ENCODE measurements around the gene MYZAP.
A peak's percentile ranks its signal among the peaks of the same experiment; 100 is the strongest.

Gene MYZAP

GRCh38 chr15:57694279-57694678 lies 102.6 kb downstream of the MYZAP start:
- Histone ChIP-seq H3F3A (ENCODE audit: low read depth) (no peaks in the 10 kb centered on the region), H3K79me2 (ENCODE audit: insufficient read depth, low read length) (no peaks in the 10 kb centered on the region), H2AFZ (ENCODE audit: low read length) (0 out of 2 replicates have a peak overlapping the region, but pooled peaks have one; percentile 20), H3K27me3 (ENCODE audit: insufficient read depth, low read length, poor library complexity, severe bottlenecking) (peaks cover 47% of the 10 kb centered on the region), H3K9ac (ENCODE audit: low read depth, low read length, poor library complexity, severe bottlenecking) (no peak overlapping the region), H3K4me2 (ENCODE audit: low read depth, low read length, poor library complexity, severe bottlenecking) (peak overlapping the region; percentile 23), H3K4me1 (ENCODE audit: insufficient read depth, low read length, poor library complexity, severe bottlenecking) (peaks cover 12% of the 10 kb centered on the region), H3K36me3 (ENCODE audit: insufficient read depth, low read length) (no peaks in the 10 kb centered on the region), H3K9me3 (ENCODE audit: insufficient read depth, low read depth, low read length) (no peaks in the 10 kb centered on the region), H4K20me1 (ENCODE audit: insufficient read depth, low read length, poor library complexity, severe bottlenecking) (no peaks in the 10 kb centered on the region), H3K9me2 (replicated peaks; ENCODE audit: low read depth, low read length) (no peaks in the 10 kb centered on the region), H3K4me3 (ENCODE audit: low read length, poor library complexity, severe bottlenecking) (no peak overlapping the region)
- TF ChIP-seq CTCF (conservative IDR thresholded peaks at IDR 0.05; ENCODE audit: low read length) (no peak), EZH2phosphoT487 (IDR thresholded peaks at IDR 0.05; ENCODE audit: borderline replicate concordance) (no peak)

- TF ChIP-seq CTCF (conservative IDR thresholded peaks at IDR 0.05; ENCODE audit: low read length) (no peak), EZH2phosphoT487 (IDR thresholded peaks at IDR 0.05; ENCODE audit: borderline replicate concordance) (no peak)
- Histone ChIP-seq H3K27me3 (ENCODE audit: insufficient read depth, low read length, poor library complexity, severe bottlenecking) (peaks cover 65% of the 10 kb centered on the region), H3K4me3 (ENCODE audit: low read length, poor library complexity, severe bottlenecking) (no peak overlapping the region), H3K9me2 (replicated peaks; ENCODE audit: low read depth, low read length) (no peaks in the 10 kb centered on the region), H4K20me1 (ENCODE audit: insufficient read depth, low read length, poor library complexity, severe bottlenecking) (no peaks in the 10 kb centered on the region), H3K4me2 (ENCODE audit: low read depth, low read length, poor library complexity, severe bottlenecking) (no peak overlapping the region), H3K4me1 (ENCODE audit: insufficient read depth, low read length, poor library complexity, severe bottlenecking) (peaks cover 12% of the 10 kb centered on the region), H2AFZ (ENCODE audit: low read length) (no peak overlapping the region), H3K9ac (ENCODE audit: low read depth, low read length, poor library complexity, severe bottlenecking) (no peak overlapping the region), H3K9me3 (ENCODE audit: insufficient read depth, low read depth, low read length) (no peaks in the 10 kb centered on the region), H3K36me3 (ENCODE audit: insufficient read depth, low read length) (no peaks in the 10 kb centered on the region), H3K79me2 (ENCODE audit: insufficient read depth, low read length) (no peaks in the 10 kb centered on the region), H3F3A (ENCODE audit: low read depth) (no peaks in the 10 kb centered on the region)
Measured at GRCh38 chr15:57696146-57696545, 104.4 kb downstream of the MYZAP start.

- H3K36me3 ChIP-seq (ENCODE audit: insufficient read depth, low read length): no peaks in the 10 kb centered on the region
- H3K27me3 ChIP-seq (ENCODE audit: insufficient read depth, low read length, poor library complexity, severe bottlenecking): peaks cover 80% of the 10 kb centered on the region
- no peaks in the 10 kb centered on the region for H3K79me2 ChIP-seq (ENCODE audit: insufficient read depth, low read length)
- TF ChIP-seq EZH2phosphoT487 (IDR thresholded peaks at IDR 0.05; ENCODE audit: borderline replicate concordance) (no peak), CTCF (conservative IDR thresholded peaks at IDR 0.05; ENCODE audit: low read length) (no peak)
- H3K9me3 ChIP-seq (ENCODE audit: insufficient read depth, low read depth, low read length): no peaks in the 10 kb centered on the region
- no peak overlapping the region for H3K4me2 ChIP-seq (ENCODE audit: low read depth, low read length, poor library complexity, severe bottlenecking)
- no peaks in the 10 kb centered on the region for H4K20me1 ChIP-seq (ENCODE audit: insufficient read depth, low read length, poor library complexity, severe bottlenecking)
- peaks cover 12% of the 10 kb centered on the region for H3K4me1 ChIP-seq (ENCODE audit: insufficient read depth, low read length, poor library complexity, severe bottlenecking)
- no peak overlapping the region for H3K9ac ChIP-seq (ENCODE audit: low read depth, low read length, poor library complexity, severe bottlenecking)
- H2AFZ ChIP-seq (ENCODE audit: low read length): no peak overlapping the region
- no peaks in the 10 kb centered on the region for H3K9me2 ChIP-seq (replicated peaks; ENCODE audit: low read depth, low read length)
- H3F3A ChIP-seq (ENCODE audit: low read depth): no peaks in the 10 kb centered on the region
- no peak overlapping the region for H3K4me3 ChIP-seq (ENCODE audit: low read length, poor library complexity, severe bottlenecking)
Measured at GRCh38 chr15:57697588-57697987, 105.9 kb downstream of the MYZAP start.

Measured in Loucy (cell line).